ENCODE data around the gene NRN1L.
"Not testable (repeated sequence)": the region's sequence is repeated elsewhere in the genome, so short reads cannot be mapped to it uniquely, and the experiment has no call there.

The NRN1L gene

GRCh38 chr16:67915496-67915769 is 30.7 kb downstream of the NRN1L start:
- not testable (repeated sequence) for H3K9ac ChIP-seq (ENCODE audit: low read depth in 1 of 2, low read length in 2 of 2)
- H3K36me3 ChIP-seq (ENCODE audit: control insufficient read depth in 2 of 2, insufficient read depth in 2 of 2, low read length in 2 of 2): peaks cover 24 to 32% of the 10 kb centered on the region in 2 donors

GRCh38 chr16:67915831-67916723 is 31.4 kb downstream of the NRN1L start:
- Histone ChIP-seq H3K9ac (ENCODE audit: low read depth in 1 of 2, low read length in 2 of 2) (no peak overlapping the region), H3K27ac (ENCODE audit: low read depth in 2 of 2, low read length in 2 of 2) (no peak overlapping the region), H3K9me3 (ENCODE audit: control insufficient read depth in 2 of 2, low read length in 2 of 2) (no peaks in the 10 kb centered on the region), H3K27me3 (ENCODE audit: control insufficient read depth in 2 of 2, insufficient read depth in 2 of 2, low read length in 2 of 2) (no peaks in the 10 kb centered on the region), H3K36me3 (ENCODE audit: control insufficient read depth in 2 of 2, insufficient read depth in 2 of 2, low read length in 2 of 2) (peaks cover 19 to 29% of the 10 kb centered on the region in 2 donors), H3K4me1 (ENCODE audit: control insufficient read depth in 2 of 2, insufficient read depth in 2 of 2, low read length in 2 of 2) (peaks cover 0 to 2% of the 10 kb centered on the region in 2 donors), H3K4me3 (ENCODE audit: low read length in 2 of 2) (no peak overlapping the region)

More at GRCh38 chr16:67915496-67915769, 30.7 kb downstream of the NRN1L start:
- H3K27me3 ChIP-seq (ENCODE audit: control insufficient read depth in 2 of 2, insufficient read depth in 2 of 2, low read length in 2 of 2); H3K27ac ChIP-seq (ENCODE audit: low read depth in 2 of 2, low read length in 2 of 2); H3K4me1 ChIP-seq (ENCODE audit: control insufficient read depth in 2 of 2, insufficient read depth in 2 of 2, low read length in 2 of 2); H3K9me3 ChIP-seq (ENCODE audit: control insufficient read depth in 2 of 2, low read length in 2 of 2); H3K4me3 ChIP-seq (ENCODE audit: low read length in 2 of 2): not testable (repeated sequence)

- no peak overlapping the region for H3K27ac ChIP-seq (ENCODE audit: low read depth in 2 of 2, low read length in 2 of 2)
- H3K4me1 ChIP-seq (ENCODE audit: control insufficient read depth in 2 of 2, insufficient read depth in 2 of 2, low read length in 2 of 2): peaks cover 0 to 2% of the 10 kb centered on the region in 2 donors
- no peaks in the 10 kb centered on the region for H3K27me3 ChIP-seq (ENCODE audit: control insufficient read depth in 2 of 2, insufficient read depth in 2 of 2, low read length in 2 of 2)
- H3K9ac ChIP-seq (ENCODE audit: low read depth in 1 of 2, low read length in 2 of 2): no peak overlapping the region
- H3K4me3 ChIP-seq (ENCODE audit: low read length in 2 of 2): no peak overlapping the region
- peaks cover 14 to 29% of the 10 kb centered on the region in 2 donors for H3K36me3 ChIP-seq (ENCODE audit: control insufficient read depth in 2 of 2, insufficient read depth in 2 of 2, low read length in 2 of 2)
- no peaks in the 10 kb centered on the region for H3K9me3 ChIP-seq (ENCODE audit: control insufficient read depth in 2 of 2, low read length in 2 of 2)
Observed at GRCh38 chr16:67917140-67917851, 32.6 kb downstream of the NRN1L start.

- H3K4me1 ChIP-seq (ENCODE audit: control insufficient read depth in 2 of 2, insufficient read depth in 2 of 2, low read length in 2 of 2): peaks cover 0 to 2% of the 10 kb centered on the region in 2 donors
- no peak overlapping the region for H3K9ac ChIP-seq (ENCODE audit: low read depth in 1 of 2, low read length in 2 of 2)
- peaks cover 14 to 29% of the 10 kb centered on the region in 2 donors for H3K36me3 ChIP-seq (ENCODE audit: control insufficient read depth in 2 of 2, insufficient read depth in 2 of 2, low read length in 2 of 2)
- no peak overlapping the region for H3K4me3 ChIP-seq (ENCODE audit: low read length in 2 of 2)
- no peak overlapping the region for H3K27ac ChIP-seq (ENCODE audit: low read depth in 2 of 2, low read length in 2 of 2)
- no peaks in the 10 kb centered on the region for H3K27me3 ChIP-seq (ENCODE audit: control insufficient read depth in 2 of 2, insufficient read depth in 2 of 2, low read length in 2 of 2)
- H3K9me3 ChIP-seq (ENCODE audit: control insufficient read depth in 2 of 2, low read length in 2 of 2): no peaks in the 10 kb centered on the region
Observed at GRCh38 chr16:67917852-67918236, 33.2 kb downstream of the NRN1L start.

- Histone ChIP-seq H3K9me3 (ENCODE audit: control insufficient read depth in 2 of 2, low read length in 2 of 2) (no peaks in the 10 kb centered on the region), H3K4me1 (ENCODE audit: control insufficient read depth in 2 of 2, insufficient read depth in 2 of 2, low read length in 2 of 2) (peaks cover 0 to 2% of the 10 kb centered on the region in 2 donors), H3K9ac (ENCODE audit: low read depth in 1 of 2, low read length in 2 of 2) (no peak overlapping the region), H3K36me3 (ENCODE audit: control insufficient read depth in 2 of 2, insufficient read depth in 2 of 2, low read length in 2 of 2) (peaks cover 17 to 36% of the 10 kb centered on the region in 2 donors), H3K27me3 (ENCODE audit: control insufficient read depth in 2 of 2, insufficient read depth in 2 of 2, low read length in 2 of 2) (no peaks in the 10 kb centered on the region), H3K27ac (ENCODE audit: low read depth in 2 of 2, low read length in 2 of 2) (no peak overlapping the region), H3K4me3 (ENCODE audit: low read length in 2 of 2) (no peak overlapping the region)
Observed at GRCh38 chr16:67919622-67920221, 35.0 kb downstream of the NRN1L start.

GRCh38 chr16:67922221-67922620 is 37.5 kb downstream of the NRN1L start:
- peaks cover 17 to 21% of the 10 kb centered on the region in 2 donors for H3K36me3 ChIP-seq (ENCODE audit: control insufficient read depth in 2 of 2, insufficient read depth in 2 of 2, low read length in 2 of 2)
- no peak overlapping the region for H3K9ac ChIP-seq (ENCODE audit: low read depth in 1 of 2, low read length in 2 of 2)
- no peaks in the 10 kb centered on the region for H3K9me3 ChIP-seq (ENCODE audit: control insufficient read depth in 2 of 2, low read length in 2 of 2)
- H3K27ac ChIP-seq (ENCODE audit: low read depth in 2 of 2, low read length in 2 of 2): no peak overlapping the region
- H3K4me3 ChIP-seq (ENCODE audit: low read length in 2 of 2): no peak overlapping the region
- H3K4me1 ChIP-seq (ENCODE audit: control insufficient read depth in 2 of 2, insufficient read depth in 2 of 2, low read length in 2 of 2): no peaks in the 10 kb centered on the region
- no peaks in the 10 kb centered on the region for H3K27me3 ChIP-seq (ENCODE audit: control insufficient read depth in 2 of 2, insufficient read depth in 2 of 2, low read length in 2 of 2)

- H3K27ac ChIP-seq (ENCODE audit: low read depth in 2 of 2, low read length in 2 of 2): no peak overlapping the region
- no peaks in the 10 kb centered on the region for H3K4me1 ChIP-seq (ENCODE audit: control insufficient read depth in 2 of 2, insufficient read depth in 2 of 2, low read length in 2 of 2)
- H3K36me3 ChIP-seq (ENCODE audit: control insufficient read depth in 2 of 2, insufficient read depth in 2 of 2, low read length in 2 of 2): peaks cover 21 to 24% of the 10 kb centered on the region in 2 donors
- H3K27me3 ChIP-seq (ENCODE audit: control insufficient read depth in 2 of 2, insufficient read depth in 2 of 2, low read length in 2 of 2): no peaks in the 10 kb centered on the region
- no peak overlapping the region for H3K9ac ChIP-seq (ENCODE audit: low read depth in 1 of 2, low read length in 2 of 2)
- H3K4me3 ChIP-seq (ENCODE audit: low read length in 2 of 2): no peak overlapping the region
- no peaks in the 10 kb centered on the region for H3K9me3 ChIP-seq (ENCODE audit: control insufficient read depth in 2 of 2, low read length in 2 of 2)
Observed at GRCh38 chr16:67922740-67923139, 38.1 kb downstream of the NRN1L start.

- Histone ChIP-seq H3K27ac (ENCODE audit: low read depth in 2 of 2, low read length in 2 of 2) (no peak overlapping the region), H3K4me3 (ENCODE audit: low read length in 2 of 2) (no peak overlapping the region), H3K4me1 (ENCODE audit: control insufficient read depth in 2 of 2, insufficient read depth in 2 of 2, low read length in 2 of 2) (no peaks in the 10 kb centered on the region), H3K36me3 (ENCODE audit: control insufficient read depth in 2 of 2, insufficient read depth in 2 of 2, low read length in 2 of 2) (peaks cover 25 to 27% of the 10 kb centered on the region in 2 donors), H3K27me3 (ENCODE audit: control insufficient read depth in 2 of 2, insufficient read depth in 2 of 2, low read length in 2 of 2) (no peaks in the 10 kb centered on the region), H3K9ac (ENCODE audit: low read depth in 1 of 2, low read length in 2 of 2) (no peak overlapping the region), H3K9me3 (ENCODE audit: control insufficient read depth in 2 of 2, low read length in 2 of 2) (no peaks in the 10 kb centered on the region)
Observed at GRCh38 chr16:67923414-67924116, 38.9 kb downstream of the NRN1L start.

- Histone ChIP-seq H3K36me3 (ENCODE audit: control insufficient read depth in 2 of 2, insufficient read depth in 2 of 2, low read length in 2 of 2) (peaks cover 27% of the 10 kb centered on the region in 2 donors), H3K9me3 (ENCODE audit: control insufficient read depth in 2 of 2, low read length in 2 of 2) (no peaks in the 10 kb centered on the region), H3K9ac (ENCODE audit: low read depth in 1 of 2, low read length in 2 of 2) (no peak overlapping the region), H3K27ac (ENCODE audit: low read depth in 2 of 2, low read length in 2 of 2) (no peak overlapping the region), H3K4me1 (ENCODE audit: control insufficient read depth in 2 of 2, insufficient read depth in 2 of 2, low read length in 2 of 2) (no peaks in the 10 kb centered on the region), H3K27me3 (ENCODE audit: control insufficient read depth in 2 of 2, insufficient read depth in 2 of 2, low read length in 2 of 2) (no peaks in the 10 kb centered on the region), H3K4me3 (ENCODE audit: low read length in 2 of 2) (no peak overlapping the region)
Observed at GRCh38 chr16:67924140-67924906, 39.6 kb downstream of the NRN1L start.

All from mucosa of rectum (tissue), 2 donors.